RWPE2 (cell line): ENCODE results near the gene TSKS.
A peak's percentile ranks its signal among the peaks of the same experiment; 100 is the strongest.

ENCODE experiments used
- ATAC-seq: fragments of 200-7000 bp; cut with Tn5 transposase; 3 replicates; pipeline ENCODE4 v1.9.1; 2021; ENCODE audit warnings: low read depth
- DNase-seq: peaks from one replicate; pipeline ENCODE4 v3.0.0-alpha.2; 2020; ENCODE audit warnings: low spot score
- H3K27ac ChIP-seq: fragments of 450-650 bp; 2 replicates; pipeline ENCODE4 v1.5.1; 2017; ENCODE audit warnings: mild to moderate bottlenecking; ENCODE audit not compliant: poor library complexity, severe bottlenecking
- H3K27me3 ChIP-seq: fragments of 250-450 bp; sonication (Bioruptor Pico); 2 replicates; pipeline ENCODE4 v1.5.1; 2021; ENCODE audit warnings: mild to moderate bottlenecking, moderate library complexity; ENCODE audit not compliant: insufficient read depth, poor library complexity, severe bottlenecking
- H3K36me3 ChIP-seq: fragments of 250-450 bp; sonication (Bioruptor Pico); 2 replicates; pipeline ENCODE4 v1.5.1; 2020; ENCODE audit warnings: low read depth, mild to moderate bottlenecking, moderate library complexity
- H3K4me1 ChIP-seq: fragments of 250-450 bp; sonication (Bioruptor Pico); 2 replicates; pipeline ENCODE4 v1.5.1; 2021; ENCODE audit warnings: mild to moderate bottlenecking, moderate library complexity; ENCODE audit not compliant: insufficient read depth, poor library complexity, severe bottlenecking
- H3K4me3 ChIP-seq: fragments of 250-450 bp; sonication (Bioruptor Pico); 2 replicates; pipeline ENCODE4 v1.5.1; 2021; ENCODE audit warnings: mild to moderate bottlenecking, moderate library complexity; ENCODE audit not compliant: severe bottlenecking
- H3K9me3 ChIP-seq: fragments of 250-450 bp; sonication (Bioruptor Pico); 2 replicates; pipeline ENCODE4 v1.5.1; 2021; ENCODE audit warnings: mild to moderate bottlenecking, moderate library complexity; ENCODE audit not compliant: severe bottlenecking
- CTCF ChIP-seq: fragments of 450-650 bp; IDR thresholded peaks from one replicate; pipeline ENCODE4 v1.5.1; 2017; ENCODE audit warnings: mild to moderate bottlenecking, moderate library complexity; ENCODE audit not compliant: poor library complexity, severe bottlenecking

TSKS gene

GRCh38 chr19:49767967-49768581, 5.0 kb upstream of the TSKS start:
- Histone ChIP-seq H3K27ac (peak overlapping the region; percentile 45), H3K36me3 (peaks cover 4% of the 10 kb centered on the region; the same call in 1 of the 2 replicates), H3K9me3 (no peaks in the 10 kb centered on the region), H3K27me3 (no peaks in the 10 kb centered on the region), H3K4me3 (peak overlapping the region; percentile 63), H3K4me1 (peaks cover 11% of the 10 kb centered on the region)
- ATAC-seq (no peak), DNase-seq (no peak)
- TF ChIP-seq CTCF = no peak

- no peak for TF ChIP-seq CTCF
- Histone ChIP-seq H3K9me3 (no peaks in the 10 kb centered on the region), H3K36me3 (peaks cover 4% of the 10 kb centered on the region; the same call in 1 of the 2 replicates), H3K4me3 (peak overlapping the region; percentile 63), H3K27me3 (no peaks in the 10 kb centered on the region), H3K27ac (peak overlapping the region; percentile 45), H3K4me1 (peaks cover 11% of the 10 kb centered on the region)
- ATAC-seq = no peak
- no peak for DNase-seq
Measured at GRCh38 chr19:49767381-49767780, 4.3 kb upstream of the TSKS start.

GRCh38 chr19:49766930-49767299, 3.8 kb upstream of the TSKS start, which contains the start of gene AP2A1:
TSS of gene AP2A1 (plus strand) at chr19:49767001. CDS start at chr19:49767134, 133 bp downstream.
- H3K27me3 ChIP-seq = no peaks in the 10 kb centered on the region
- H3K36me3 ChIP-seq = peaks cover 4% of the 10 kb centered on the region; the same call in 1 of the 2 replicates
- DNase-seq (no peak), ATAC-seq (no peak)
- peaks cover 11% of the 10 kb centered on the region for H3K4me1 ChIP-seq
- peak within 1 kb of the TSS; percentile 63 for H3K4me3 ChIP-seq
- TF ChIP-seq CTCF = no peak
- peak within 1 kb of the TSS; percentile 96 for H3K27ac ChIP-seq
- H3K9me3 ChIP-seq = no peaks in the 10 kb centered on the region

- H3K4me3 ChIP-seq = peak overlapping the region; percentile 19
- H3K27ac ChIP-seq = peak overlapping the region; percentile 96
Measured at GRCh38 chr19:49766007-49766929, 3.2 kb upstream of the TSKS start.

More at GRCh38 chr19:49766007-49766929, 3.2 kb upstream of the TSKS start:
- DNase-seq (peak; percentile 100), ATAC-seq (peak; percentile 92)
- H3K36me3 ChIP-seq = no peaks in the 10 kb centered on the region
- no peaks in the 10 kb centered on the region for H3K9me3 ChIP-seq
- H3K4me1 ChIP-seq = peaks cover 11% of the 10 kb centered on the region
- no peak for TF ChIP-seq CTCF
- H3K27me3 ChIP-seq = no peaks in the 10 kb centered on the region
